DMS53 treated with DMSO at 0.1 percent for 48 hours (cell line): Measurements from ENCODE around the gene IFIT1.
"Not testable (repeated sequence)": the region's sequence is repeated elsewhere in the genome, so short reads cannot be mapped to it uniquely, and the experiment has no call there.

Experiments
- DNase-seq: peaks from one replicate; lab custom pipeline; 2025; ENCODE audit not compliant: unreplicated experiment; lab: John Stamatoyannopoulos, UW

Gene IFIT1

GRCh38 chr10:89428877-89429276 lies 36.5 kb downstream of the IFIT1 start:
- no peak for DNase-seq

DNA sequence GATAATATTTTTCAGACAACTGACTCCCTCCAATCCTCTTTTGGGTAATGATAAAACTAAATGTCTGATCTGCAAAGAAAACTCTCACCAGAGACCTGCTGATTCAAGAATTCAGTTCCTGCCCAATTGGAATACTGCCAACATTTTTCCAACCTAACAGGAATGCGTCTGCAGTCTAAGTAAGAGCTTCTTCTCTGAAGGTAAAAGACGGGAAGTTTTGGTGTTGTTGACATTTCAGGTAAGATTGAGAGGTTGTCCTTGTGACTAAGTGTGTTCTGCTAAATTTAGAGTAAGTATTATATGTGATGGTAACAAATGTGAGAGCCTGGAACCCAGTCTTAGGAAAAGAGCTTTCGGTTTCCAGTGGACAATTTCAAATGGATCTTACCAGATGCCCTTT lies 39.6 kb downstream of the IFIT1 start:
- DNase-seq: no peak

DNA sequence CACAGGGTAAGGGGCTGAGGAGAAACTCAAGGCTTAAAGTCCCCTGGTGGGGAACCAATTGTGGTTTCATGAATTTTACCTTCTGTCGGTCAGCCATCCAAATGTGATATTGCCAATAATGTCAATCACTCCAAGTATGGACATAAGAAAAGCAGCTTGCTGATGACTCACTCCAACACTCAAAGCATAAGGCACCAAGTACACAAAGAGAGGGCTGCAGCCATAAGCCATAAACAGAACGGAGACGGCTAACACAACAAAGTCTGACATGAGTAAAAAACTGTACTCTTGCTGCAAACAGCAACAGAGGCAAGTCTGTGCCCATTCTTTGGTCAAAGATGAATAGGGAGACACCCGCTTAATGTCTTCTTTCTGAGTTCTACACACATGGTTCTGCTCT lies 46.1 kb downstream of the IFIT1 start:
- DNase-seq: peak; percentile 35

GRCh38 chr10:89440226-89441009 lies 48.0 kb downstream of the IFIT1 start:
- no peak for DNase-seq

GRCh38 chr10:89442289-89442688 lies 49.9 kb downstream of the IFIT1 start:
- no peak for DNase-seq

- DNase-seq: not testable (repeated sequence)
Measured at GRCh38 chr10:89444819-89445218, 52.4 kb downstream of the IFIT1 start.

DNA sequence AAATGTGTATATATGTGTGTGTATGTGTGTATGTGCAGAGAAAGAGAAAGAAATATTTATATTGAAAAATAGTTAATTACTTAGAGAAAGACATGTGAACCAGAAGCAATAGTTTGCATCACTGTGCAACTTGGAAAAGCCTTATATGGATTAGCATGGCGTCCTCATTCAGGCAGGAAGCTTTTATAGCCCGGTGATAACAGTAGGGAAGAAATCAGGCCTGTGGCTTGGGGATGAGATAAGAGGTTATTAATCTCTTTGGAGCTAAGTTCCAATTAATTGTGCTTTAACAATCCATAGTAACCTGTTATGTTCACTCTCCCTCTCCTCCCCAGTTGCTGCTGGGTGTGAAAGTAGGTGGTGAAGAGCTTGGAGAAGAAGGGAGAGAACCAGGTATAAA lies 58.5 kb downstream of the IFIT1 start:
- DNase-seq: no peak

DNA sequence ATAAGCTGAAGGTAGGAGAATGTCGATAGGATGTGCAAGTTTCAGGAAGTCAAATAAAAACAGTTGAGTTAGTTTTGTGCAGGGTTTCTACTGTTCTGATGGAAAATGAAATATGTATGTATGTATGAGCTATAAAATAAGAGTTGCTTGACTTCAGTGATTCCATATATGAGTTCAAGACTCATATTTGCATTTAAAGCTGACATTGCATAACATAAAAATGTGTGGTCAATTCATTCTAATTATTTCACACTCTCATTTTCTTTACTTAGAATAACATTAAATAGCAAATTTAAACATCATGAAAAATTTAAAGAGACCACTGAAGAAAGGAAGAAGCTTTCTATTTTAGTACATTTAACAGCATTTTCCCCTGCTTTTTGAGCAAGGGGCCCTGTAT lies 59.8 kb downstream of the IFIT1 start:
- DNase-seq: no peak

GRCh38 chr10:89454561-89455347 lies 62.3 kb downstream of the IFIT1 start:
- no peak for DNase-seq
